Liver (tissue), 9 donors: Measurements from ENCODE around the gene SREK1IP1. TPM values are rescaled to one million over a fixed set of nuclear protein-coding genes. Genes with fewer than 3 reads are reported as not detected.

Experiments
- DNase-seq: peaks from one replicate; pipeline ENCODE4 v3.0.0-alpha.2; 2017; ENCODE audit warnings: low spot score
- H3K27ac ChIP-seq, 2 donors: one replicate each; pipeline ENCODE4 v1.7.0; 2013; ENCODE audit warnings: inconsistent platforms in 2 of 2, low read length in 2 of 2, control low read depth in 1 of 2, low read depth in 1 of 2, mild to moderate bottlenecking in 1 of 2
- H3K27me3 ChIP-seq, 4 donors: one replicate each; pipeline versions ENCODE4 v1.6.1 to v1.7.0; 2013; ENCODE audit warnings: low read length in 3 of 4, inconsistent platforms in 1 of 4, mild to moderate bottlenecking in 1 of 4, moderate library complexity in 1 of 4; ENCODE audit not compliant: control insufficient read depth in 4 of 4, insufficient read depth in 4 of 4
- H3K36me3 ChIP-seq, 4 donors: one replicate each; pipeline versions ENCODE4 v1.6.1 to v1.7.0; 2013; ENCODE audit warnings: low read length in 3 of 4, mild to moderate bottlenecking in 3 of 4, low read depth in 1 of 4, moderate library complexity in 1 of 4; ENCODE audit not compliant: control insufficient read depth in 4 of 4, insufficient read depth in 3 of 4
- H3K4me1 ChIP-seq, 4 donors: one replicate each; pipeline versions ENCODE4 v1.6.1 to v1.7.0; 2013; ENCODE audit warnings: low read length in 3 of 4, mild to moderate bottlenecking in 3 of 4, moderate library complexity in 1 of 4; ENCODE audit not compliant: control insufficient read depth in 4 of 4, insufficient read depth in 4 of 4
- H3K4me3 ChIP-seq, 3 donors: one replicate each; pipeline versions ENCODE4 v1.6.1 to v1.7.0; 2013; ENCODE audit warnings: low read length in 3 of 3, control low read depth in 1 of 3, low read depth in 1 of 3, mild to moderate bottlenecking in 1 of 3
- H3K9ac ChIP-seq, 2 donors: one replicate each; pipeline ENCODE4 v1.7.0; 2013; ENCODE audit warnings: low read length in 2 of 2, mild to moderate bottlenecking in 2 of 2, moderate library complexity in 2 of 2, control low read depth in 1 of 2, low read depth in 1 of 2
- H3K9me3 ChIP-seq, 4 donors: one replicate each; pipeline versions ENCODE4 v1.6.1 to v1.7.0; 2013; ENCODE audit warnings: low read length in 3 of 4; ENCODE audit not compliant: control insufficient read depth in 4 of 4
- EGR1 ChIP-seq, 2 donors: IDR thresholded peaks; 2 replicates each; pipeline ENCODE4 v1.6.1; 2016 to 2018; ENCODE audit warnings: antibody characterized with exemption in 2 of 2, low read depth in 2 of 2
- FOXA1 ChIP-seq: IDR thresholded peaks from 2 replicates; pipeline ENCODE4 v1.6.1; 2016; ENCODE audit warnings: antibody characterized with exemption
- FOXA2 ChIP-seq: IDR thresholded peaks from 2 replicates; pipeline ENCODE4 v1.6.1; 2016; ENCODE audit warnings: antibody characterized with exemption
- GABPA ChIP-seq, 2 donors: IDR thresholded peaks in 1 of 2; conservative IDR thresholded peaks in 1 of 2; 2 replicates each; pipeline ENCODE4 v1.6.1; 2016; ENCODE audit warnings: antibody characterized with exemption in 2 of 2, mild to moderate bottlenecking in 1 of 2, moderate library complexity in 1 of 2
- HNF4A ChIP-seq, 2 donors: conservative IDR thresholded peaks; 2 replicates each; pipeline ENCODE4 v1.6.1; 2016; ENCODE audit warnings: antibody characterized with exemption in 2 of 2, mild to moderate bottlenecking in 2 of 2
- HNF4G ChIP-seq: IDR thresholded peaks from 2 replicates; pipeline ENCODE4 v1.6.1; 2016; ENCODE audit warnings: antibody characterized with exemption
- JUND ChIP-seq, 2 donors: IDR thresholded peaks; 2 replicates each; pipeline ENCODE4 v1.6.1; 2016; ENCODE audit warnings: antibody characterized with exemption in 2 of 2
- MAX ChIP-seq: IDR thresholded peaks from 2 replicates; pipeline ENCODE4 v1.6.1; 2016; ENCODE audit warnings: antibody characterized with exemption
- NR2F2 ChIP-seq: IDR thresholded peaks from 2 replicates; pipeline ENCODE4 v1.6.1; 2016; ENCODE audit warnings: antibody characterized with exemption
- RAD21 ChIP-seq, 2 donors: IDR thresholded peaks; 2 replicates each; pipeline ENCODE4 v1.6.1; 2016; ENCODE audit warnings: antibody characterized with exemption in 2 of 2, mild to moderate bottlenecking in 2 of 2
- RXRA ChIP-seq, 2 donors: IDR thresholded peaks; 2 replicates each; pipeline ENCODE4 v1.6.1; 2017 to 2018; ENCODE audit warnings: antibody characterized with exemption in 2 of 2, mild to moderate bottlenecking in 1 of 2
- SP1 ChIP-seq: IDR thresholded peaks from 2 replicates; pipeline ENCODE4 v1.6.1; 2018; ENCODE audit warnings: antibody characterized with exemption, mild to moderate bottlenecking
- TAF1 ChIP-seq: conservative IDR thresholded peaks from 2 replicates; pipeline ENCODE4 v1.6.1; 2016; ENCODE audit warnings: antibody characterized with exemption, mild to moderate bottlenecking
- YY1 ChIP-seq: IDR thresholded peaks from 2 replicates; pipeline ENCODE4 v1.6.1; 2016; ENCODE audit warnings: antibody characterized with exemption, mild to moderate bottlenecking
- WGBS: extraction: QIAGEN DNeasy Blood & Tissue Kit; methylation state at CpG from one replicate; pipeline ENCODE4 v1.1.7; 2013; 5-methylcytosine and 5-hydroxymethylcytosine counted together
- polyA plus RNA-seq, 2 donors: library from polyadenylated mRNA; stranded (reverse) in 1 of 2; unstranded in 1 of 2; fragments of 200-250 nt in 1 of 2; fragments of >200 nt in 1 of 2; fragmentation: Nextera tagmentation in 1 of 2; extraction: Ambion mirVana in 1 of 2; gene quantifications; one replicate each; pipeline versions ENCODE4 v1.2.1 to v1.2.3, GENCODE V29; 2013 to 2015
- total RNA-seq, 2 donors: library from RNA; depleted of rRNA; stranded (reverse); fragments of >200 nt; gene quantifications; one replicate each; pipeline ENCODE4 v1.2.3, GENCODE V29; 2014
- TF ChIP-seq, protein P1 (sequence below): fragments of 150-350 bp; IDR thresholded peaks from 2 replicates; pipeline ENCODE4 v1.5.1; 2017; ENCODE audit warnings: improper control_type of control experiment, low read depth, low read length; ENCODE audit not compliant: missing input control
- TF ChIP-seq, protein P2 (sequence below): IDR thresholded peaks from 2 replicates; pipeline ENCODE4 v1.6.1; 2016; ENCODE audit warnings: antibody characterized with exemption
- TF ChIP-seq, protein P3 (sequence below): IDR thresholded peaks from 2 replicates; pipeline ENCODE4 v1.6.1; 2016; ENCODE audit warnings: antibody characterized with exemption, mild to moderate bottlenecking
- donor health status: healthy.
- donor health status: healthy.
- donor health status: healthy.
- donor health status: healthy.
- donor health status: healthy.

SREK1IP1 gene
- total and polyA plus RNA-seq, 4 donors, result 2.9 to 22.0 (median 7.8) TPM

DNA sequence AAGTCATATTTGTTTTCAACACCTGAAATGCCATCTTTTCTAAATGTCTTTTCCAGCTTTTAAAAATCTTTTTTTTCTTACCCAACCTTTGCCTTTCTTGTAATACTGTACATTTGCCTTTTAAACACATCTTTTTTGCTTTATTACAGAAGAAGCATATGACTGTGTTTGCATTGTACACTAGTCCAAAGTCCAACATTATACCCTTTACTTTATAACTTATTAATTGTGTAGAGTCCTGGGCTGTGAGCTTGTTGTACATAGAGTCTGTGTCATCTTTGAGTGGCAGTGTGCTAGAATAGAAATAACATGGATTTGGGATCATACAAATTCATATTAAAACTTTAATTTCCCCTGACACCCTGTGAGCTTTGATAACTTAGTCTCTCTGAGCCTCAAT, 24.0 kb upstream of the SREK1IP1 start:
- no peaks in the 10 kb centered on the region for H3K9me3 ChIP-seq
- no peaks in the 10 kb centered on the region for H3K27me3 ChIP-seq
- TF ChIP-seq GABPA (IDR thresholded peaks at IDR 0.05 in 1 of 2, conservative IDR thresholded peaks at IDR 0.05 in 1 of 2), result no peak
- no peak for TF ChIP-seq FOXA1
- TF ChIP-seq MAX, result no peak
- no peak for TF ChIP-seq EGR1 (IDR thresholded peaks at IDR 0.05; ENCODE audit: low read depth in 2 of 2)
- TF ChIP-seq NR2F2, result no peak
- no peak for TF ChIP-seq YY1
- no peak for TF ChIP-seq RAD21 (IDR thresholded peaks at IDR 0.05)
- TF ChIP-seq SP1, result no peak
- no peak for TF ChIP-seq FOXA2
- TF ChIP-seq, protein P1, sequence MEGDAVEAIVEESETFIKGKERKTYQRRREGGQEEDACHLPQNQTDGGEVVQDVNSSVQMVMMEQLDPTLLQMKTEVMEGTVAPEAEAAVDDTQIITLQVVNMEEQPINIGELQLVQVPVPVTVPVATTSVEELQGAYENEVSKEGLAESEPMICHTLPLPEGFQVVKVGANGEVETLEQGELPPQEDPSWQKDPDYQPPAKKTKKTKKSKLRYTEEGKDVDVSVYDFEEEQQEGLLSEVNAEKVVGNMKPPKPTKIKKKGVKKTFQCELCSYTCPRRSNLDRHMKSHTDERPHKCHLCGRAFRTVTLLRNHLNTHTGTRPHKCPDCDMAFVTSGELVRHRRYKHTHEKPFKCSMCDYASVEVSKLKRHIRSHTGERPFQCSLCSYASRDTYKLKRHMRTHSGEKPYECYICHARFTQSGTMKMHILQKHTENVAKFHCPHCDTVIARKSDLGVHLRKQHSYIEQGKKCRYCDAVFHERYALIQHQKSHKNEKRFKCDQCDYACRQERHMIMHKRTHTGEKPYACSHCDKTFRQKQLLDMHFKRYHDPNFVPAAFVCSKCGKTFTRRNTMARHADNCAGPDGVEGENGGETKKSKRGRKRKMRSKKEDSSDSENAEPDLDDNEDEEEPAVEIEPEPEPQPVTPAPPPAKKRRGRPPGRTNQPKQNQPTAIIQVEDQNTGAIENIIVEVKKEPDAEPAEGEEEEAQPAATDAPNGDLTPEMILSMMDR, result no peak
- H3K36me3 ChIP-seq, result no peaks in the 10 kb centered on the region
- DNase-seq, result no peak
- no peaks in the 10 kb centered on the region for H3K4me1 ChIP-seq
- no peak overlapping the region for H3K4me3 ChIP-seq
- no peak overlapping the region for H3K9ac ChIP-seq
- H3K27ac ChIP-seq, result no peak overlapping the region

DNA sequence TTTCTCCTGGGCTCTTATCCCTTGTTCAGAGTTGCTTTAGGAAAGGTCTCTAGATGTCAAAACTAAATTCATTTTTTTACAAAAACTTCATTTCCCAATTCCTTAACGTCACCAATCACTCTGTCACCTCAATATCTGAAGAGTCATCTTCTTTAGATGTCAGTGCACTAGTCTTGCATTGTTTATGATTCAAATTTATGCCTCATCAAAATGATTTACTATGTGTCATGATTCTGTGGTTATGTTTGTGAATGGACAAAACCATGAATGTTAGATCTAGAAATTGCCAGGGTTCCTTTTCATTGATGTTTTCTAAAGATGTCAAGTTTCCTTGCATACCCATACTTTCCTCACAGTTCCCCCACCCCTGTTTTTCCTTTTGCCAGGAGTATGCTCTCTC, 21.7 kb upstream of the SREK1IP1 start:
- no peak for DNase-seq
- WGBS, result 92% methylated on average over 1 of the region's 1 CpG
- TF ChIP-seq NR2F2 (no peak), GABPA (IDR thresholded peaks at IDR 0.05 in 1 of 2, conservative IDR thresholded peaks at IDR 0.05 in 1 of 2) (no peak), TAF1 (no peak), FOXA1 (no peak), YY1 (no peak), HNF4A (conservative IDR thresholded peaks at IDR 0.05) (no peak), JUND (IDR thresholded peaks at IDR 0.05) (no peak), HNF4G (no peak), RXRA (IDR thresholded peaks at IDR 0.05) (no peak)
- TF ChIP-seq, protein P2, sequence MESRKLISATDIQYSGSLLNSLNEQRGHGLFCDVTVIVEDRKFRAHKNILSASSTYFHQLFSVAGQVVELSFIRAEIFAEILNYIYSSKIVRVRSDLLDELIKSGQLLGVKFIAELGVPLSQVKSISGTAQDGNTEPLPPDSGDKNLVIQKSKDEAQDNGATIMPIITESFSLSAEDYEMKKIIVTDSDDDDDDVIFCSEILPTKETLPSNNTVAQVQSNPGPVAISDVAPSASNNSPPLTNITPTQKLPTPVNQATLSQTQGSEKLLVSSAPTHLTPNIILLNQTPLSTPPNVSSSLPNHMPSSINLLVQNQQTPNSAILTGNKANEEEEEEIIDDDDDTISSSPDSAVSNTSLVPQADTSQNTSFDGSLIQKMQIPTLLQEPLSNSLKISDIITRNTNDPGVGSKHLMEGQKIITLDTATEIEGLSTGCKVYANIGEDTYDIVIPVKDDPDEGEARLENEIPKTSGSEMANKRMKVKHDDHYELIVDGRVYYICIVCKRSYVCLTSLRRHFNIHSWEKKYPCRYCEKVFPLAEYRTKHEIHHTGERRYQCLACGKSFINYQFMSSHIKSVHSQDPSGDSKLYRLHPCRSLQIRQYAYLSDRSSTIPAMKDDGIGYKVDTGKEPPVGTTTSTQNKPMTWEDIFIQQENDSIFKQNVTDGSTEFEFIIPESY, result no peak
- no peak overlapping the region for H3K27ac ChIP-seq
- no peak overlapping the region for H3K4me3 ChIP-seq
- H3K9ac ChIP-seq, result no peak overlapping the region
- H3K4me1 ChIP-seq, result no peaks in the 10 kb centered on the region
- H3K27me3 ChIP-seq, result no peaks in the 10 kb centered on the region
- H3K36me3 ChIP-seq, result peaks cover 0 to 7% (median 4%) of the 10 kb centered on the region in 4 donors
- no peaks in the 10 kb centered on the region for H3K9me3 ChIP-seq

- H3K27ac ChIP-seq, result no peak overlapping the region
- TF ChIP-seq FOXA1 (no peak), MAX (no peak), HNF4A (conservative IDR thresholded peaks at IDR 0.05) (no peak), TAF1 (no peak)
- TF ChIP-seq, protein P1, result no peak
- TF ChIP-seq, protein P3, sequence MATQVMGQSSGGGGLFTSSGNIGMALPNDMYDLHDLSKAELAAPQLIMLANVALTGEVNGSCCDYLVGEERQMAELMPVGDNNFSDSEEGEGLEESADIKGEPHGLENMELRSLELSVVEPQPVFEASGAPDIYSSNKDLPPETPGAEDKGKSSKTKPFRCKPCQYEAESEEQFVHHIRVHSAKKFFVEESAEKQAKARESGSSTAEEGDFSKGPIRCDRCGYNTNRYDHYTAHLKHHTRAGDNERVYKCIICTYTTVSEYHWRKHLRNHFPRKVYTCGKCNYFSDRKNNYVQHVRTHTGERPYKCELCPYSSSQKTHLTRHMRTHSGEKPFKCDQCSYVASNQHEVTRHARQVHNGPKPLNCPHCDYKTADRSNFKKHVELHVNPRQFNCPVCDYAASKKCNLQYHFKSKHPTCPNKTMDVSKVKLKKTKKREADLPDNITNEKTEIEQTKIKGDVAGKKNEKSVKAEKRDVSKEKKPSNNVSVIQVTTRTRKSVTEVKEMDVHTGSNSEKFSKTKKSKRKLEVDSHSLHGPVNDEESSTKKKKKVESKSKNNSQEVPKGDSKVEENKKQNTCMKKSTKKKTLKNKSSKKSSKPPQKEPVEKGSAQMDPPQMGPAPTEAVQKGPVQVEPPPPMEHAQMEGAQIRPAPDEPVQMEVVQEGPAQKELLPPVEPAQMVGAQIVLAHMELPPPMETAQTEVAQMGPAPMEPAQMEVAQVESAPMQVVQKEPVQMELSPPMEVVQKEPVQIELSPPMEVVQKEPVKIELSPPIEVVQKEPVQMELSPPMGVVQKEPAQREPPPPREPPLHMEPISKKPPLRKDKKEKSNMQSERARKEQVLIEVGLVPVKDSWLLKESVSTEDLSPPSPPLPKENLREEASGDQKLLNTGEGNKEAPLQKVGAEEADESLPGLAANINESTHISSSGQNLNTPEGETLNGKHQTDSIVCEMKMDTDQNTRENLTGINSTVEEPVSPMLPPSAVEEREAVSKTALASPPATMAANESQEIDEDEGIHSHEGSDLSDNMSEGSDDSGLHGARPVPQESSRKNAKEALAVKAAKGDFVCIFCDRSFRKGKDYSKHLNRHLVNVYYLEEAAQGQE, result no peak
These were observed 21.0 kb upstream of the SREK1IP1 start for GRCh38 chr5:64789457-64789856.

More at GRCh38 chr5:64789457-64789856, 21.0 kb upstream of the SREK1IP1 start:
- no peak overlapping the region for H3K4me3 ChIP-seq
- H3K36me3 ChIP-seq, result peaks cover 0 to 7% (median 4%) of the 10 kb centered on the region in 4 donors
- H3K27me3 ChIP-seq, result no peaks in the 10 kb centered on the region
- no peak for DNase-seq
- H3K9me3 ChIP-seq, result no peaks in the 10 kb centered on the region
- 93% methylated on average over 3 of the region's 3 CpGs for WGBS
- H3K4me1 ChIP-seq, result no peaks in the 10 kb centered on the region
- H3K9ac ChIP-seq, result no peak overlapping the region
